ENCODE data around the gene UST.
"Not testable (repeated sequence)": the region's sequence is repeated elsewhere in the genome, so short reads cannot be mapped to it uniquely, and the experiment has no call there.

The UST gene

DNA sequence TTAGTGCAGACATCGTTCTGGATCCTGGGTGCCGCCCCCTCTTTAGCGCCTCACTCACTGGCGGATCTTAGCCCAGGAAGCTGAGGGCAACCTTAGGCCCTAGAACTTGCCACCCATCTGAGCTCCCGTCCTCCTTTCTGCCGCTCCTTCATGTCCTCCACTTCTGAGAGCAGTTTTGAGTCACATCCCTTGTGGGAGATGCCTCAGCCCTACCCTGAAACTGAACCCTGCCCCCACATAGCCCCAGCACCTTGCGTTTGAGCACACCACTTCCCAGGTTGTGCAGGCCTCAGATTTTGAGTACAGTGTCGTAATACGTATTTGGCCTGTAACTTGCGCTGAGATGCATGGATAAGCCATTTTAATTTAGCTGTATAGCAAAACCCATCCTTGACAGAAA lies 169.7 kb downstream of the UST start:
- not testable (repeated sequence) for DNase-seq

GRCh38 chr6:148924226-148925012 lies 177.6 kb downstream of the UST start:
- no peak for DNase-seq

- DNase-seq: no peak
Observed at GRCh38 chr6:148925701-148926100, 178.9 kb downstream of the UST start.

- no peak for DNase-seq
Observed at GRCh38 chr6:148926478-148926877, 179.6 kb downstream of the UST start.

DNA sequence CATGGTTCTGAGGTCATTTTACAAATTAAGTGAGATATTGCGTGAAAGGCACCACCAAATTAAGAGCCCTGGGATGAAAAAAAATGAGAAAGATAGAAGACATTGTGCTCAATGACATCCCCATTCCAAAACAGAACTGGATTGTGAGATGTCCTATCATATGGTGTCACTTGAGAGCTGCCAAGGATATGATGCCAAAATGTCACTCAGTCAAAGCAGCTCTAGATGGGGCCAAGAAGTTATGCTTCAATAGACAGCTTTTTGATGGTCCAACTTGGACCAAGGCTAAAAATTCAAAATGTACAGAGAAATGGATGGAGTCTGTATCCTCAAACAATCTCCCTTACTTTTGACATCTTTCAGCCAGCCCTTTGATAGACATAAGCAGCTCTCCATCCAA lies 180.8 kb downstream of the UST start:
- DNase-seq: no peak

GRCh38 chr6:148928811-148929210 lies 182.0 kb downstream of the UST start:
- DNase-seq: no peak

- no peak for DNase-seq
Observed at GRCh38 chr6:148932208-148932607, 185.4 kb downstream of the UST start.

DNA sequence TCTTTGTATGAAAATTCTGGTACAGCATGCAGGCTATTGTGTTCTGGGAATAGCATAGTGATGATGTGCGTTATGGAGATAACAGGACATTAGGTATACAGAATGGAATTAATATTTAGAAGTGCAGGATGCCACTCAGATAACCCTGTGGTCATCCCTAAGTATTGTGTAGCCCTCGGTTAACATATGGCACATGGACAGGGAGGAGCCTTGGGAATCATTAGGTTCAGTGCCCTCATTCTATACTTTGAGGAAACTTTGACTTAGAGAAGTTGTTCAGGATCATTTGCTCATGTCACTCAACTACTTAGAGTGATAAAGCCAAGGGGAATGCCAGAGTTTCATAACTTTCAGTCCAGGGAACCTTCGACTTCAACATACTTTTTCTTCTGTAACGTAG lies 185.9 kb downstream of the UST start:
- DNase-seq: no peak

- DNase-seq: peak; percentile 54
Observed at GRCh38 chr6:148934539-148934938, 187.7 kb downstream of the UST start.

- no peak for DNase-seq
Observed at GRCh38 chr6:148934961-148935360, 188.1 kb downstream of the UST start.

GRCh38 chr6:148935705-148936435 lies 189.0 kb downstream of the UST start:
- no peak for DNase-seq

DNA sequence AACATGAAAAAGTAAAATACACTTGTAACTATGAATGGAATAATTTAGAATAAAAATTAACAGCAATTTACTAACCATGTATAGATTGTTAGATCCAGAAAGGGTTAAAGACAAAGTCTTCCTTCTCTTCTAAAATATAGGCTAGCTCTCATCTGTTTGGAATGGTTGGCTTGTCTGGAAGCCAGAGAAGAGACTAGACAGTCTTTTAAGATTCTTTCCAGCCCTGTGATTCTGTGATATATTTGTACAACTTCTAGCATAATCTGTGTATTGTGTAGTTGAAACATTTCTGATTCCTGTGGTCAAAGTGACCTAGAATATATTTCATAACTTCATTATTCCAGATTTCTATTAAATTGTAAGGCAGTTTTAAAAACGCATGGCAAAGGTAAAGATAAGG lies 196.6 kb downstream of the UST start:
- DNase-seq: no peak

DNA sequence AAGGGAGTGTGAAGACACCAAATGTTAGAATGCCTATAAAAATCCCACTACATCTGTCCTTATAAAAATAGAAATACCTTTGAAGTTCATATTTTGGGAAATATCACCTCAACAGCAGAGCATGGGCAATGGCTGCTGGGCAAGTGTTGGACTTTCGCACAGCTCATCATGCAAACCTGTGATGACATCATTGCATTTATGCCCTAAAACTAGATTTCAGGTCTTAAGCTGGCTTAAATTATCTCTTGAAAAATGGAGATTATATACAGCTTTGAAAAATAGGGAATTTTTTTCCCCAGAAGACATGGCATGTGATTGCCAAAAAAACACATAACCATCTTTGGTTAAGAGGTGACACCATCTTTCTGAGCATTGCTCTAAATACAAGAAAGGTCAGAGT lies 197.8 kb downstream of the UST start:
- DNase-seq: no peak

- no peak for DNase-seq
Observed at GRCh38 chr6:148945301-148946021, 198.6 kb downstream of the UST start.

DNA sequence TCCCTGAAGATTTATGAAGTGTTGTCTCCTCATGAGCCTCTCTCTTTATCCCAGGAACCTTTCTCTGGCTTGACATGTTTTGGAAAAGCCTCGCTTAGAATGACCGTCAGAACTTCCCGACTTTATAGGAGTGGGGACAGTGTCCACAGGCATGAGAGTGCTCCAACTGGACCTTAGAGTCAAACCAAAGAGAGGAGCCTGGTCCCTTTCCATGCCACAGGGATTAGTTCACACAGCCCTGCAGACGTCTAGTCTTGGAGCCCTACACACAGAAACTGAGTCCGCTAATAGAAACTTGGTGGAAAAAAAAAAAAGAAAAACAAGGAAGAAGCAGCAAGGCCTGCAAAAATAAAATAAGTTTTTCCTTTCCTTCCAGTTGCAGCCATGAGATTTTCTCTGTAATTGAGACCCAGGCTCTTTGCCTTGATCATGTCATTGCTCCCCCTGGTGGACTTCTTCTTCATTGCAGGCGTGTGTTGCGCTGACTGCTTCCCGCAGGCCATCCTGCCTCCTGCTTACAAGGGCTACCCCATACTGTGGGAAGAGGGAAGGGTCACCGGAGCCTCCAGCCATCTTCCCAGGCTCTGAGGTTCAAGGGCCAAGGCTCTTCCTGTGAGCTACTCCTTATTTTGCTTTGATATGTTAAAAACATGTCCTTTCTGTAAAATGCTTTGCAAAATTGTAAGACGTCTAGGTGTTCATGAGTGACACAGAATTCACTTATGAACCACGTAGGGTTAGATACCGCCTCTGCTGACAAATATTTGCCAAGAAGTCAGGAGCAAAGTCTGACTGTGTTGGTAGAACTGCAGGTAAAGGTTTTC lies 201.0 kb downstream of the UST start:
- DNase-seq: peak; percentile 53

GRCh38 chr6:148951662-148952061 lies 204.8 kb downstream of the UST start:
- DNase-seq: no peak

- no peak for DNase-seq
Observed at GRCh38 chr6:148952147-148953035, 205.6 kb downstream of the UST start.

GRCh38 chr6:148954461-148954860 lies 207.6 kb downstream of the UST start:
- DNase-seq: no peak

DNA sequence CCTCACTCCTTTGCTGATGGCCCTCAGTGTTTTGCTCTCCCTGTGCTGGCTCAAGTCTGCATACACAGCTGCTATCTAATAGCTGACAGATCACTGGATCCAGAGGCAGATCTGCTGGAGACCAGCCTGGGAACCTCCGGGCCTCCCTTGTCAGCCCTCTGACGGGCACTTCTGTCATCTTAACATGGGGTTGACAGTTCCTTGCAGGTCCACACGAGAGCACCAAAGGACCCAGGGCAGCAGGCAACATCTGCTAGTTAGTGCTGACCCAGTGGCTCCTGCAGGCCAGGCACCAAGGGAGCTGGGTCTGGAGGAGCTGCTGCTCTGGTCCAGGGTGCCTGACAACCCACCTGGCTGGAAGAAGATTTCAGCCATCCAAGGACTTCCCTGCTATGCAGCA lies 208.1 kb downstream of the UST start:
- no peak for DNase-seq

GRCh38 chr6:148955441-148955840 lies 208.6 kb downstream of the UST start:
- DNase-seq: no peak

DNA sequence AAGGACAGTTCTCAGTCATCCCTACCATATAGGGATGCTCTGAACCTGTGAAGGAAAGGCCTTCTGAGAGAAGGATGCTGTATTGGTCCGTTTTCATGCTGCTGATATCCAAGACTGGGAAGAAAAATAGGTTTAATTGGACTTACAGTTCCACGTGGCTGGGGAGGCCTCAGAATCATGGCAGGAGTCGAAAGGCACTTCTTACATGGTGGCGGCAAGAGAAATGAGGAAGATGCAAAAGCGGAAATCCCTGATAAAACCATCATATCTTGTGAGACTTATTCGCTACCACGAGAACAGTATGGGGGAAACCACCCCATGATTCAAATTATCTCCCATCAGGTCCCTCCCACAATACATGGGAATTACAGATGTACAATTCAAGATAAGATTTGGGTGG lies 209.3 kb downstream of the UST start:
- not testable (repeated sequence) for DNase-seq

DNA sequence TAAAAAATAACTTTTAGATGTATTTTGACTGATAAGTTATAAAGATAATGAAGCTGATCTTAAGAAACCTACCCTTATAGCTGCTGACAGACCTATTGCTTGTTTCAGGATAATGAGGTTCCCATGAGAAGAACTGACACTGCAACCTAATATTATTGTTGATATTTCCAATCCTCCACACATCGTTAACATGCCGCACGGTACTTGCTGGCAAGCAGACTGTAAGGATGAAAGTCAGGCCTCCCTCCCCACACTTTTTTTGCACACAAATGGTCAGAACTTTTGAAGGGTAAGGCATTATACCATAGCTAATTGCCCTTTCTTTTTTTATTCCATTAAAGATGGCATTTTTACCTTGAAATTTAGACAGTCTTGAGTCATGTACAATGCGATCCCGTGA lies 210.9 kb downstream of the UST start:
- DNase-seq: no peak

Measured in MV-4-11 (cell line).